Spleen (tissue), 7 donors: ENCODE measurements around the gene KRTAP7-1.

Experiments used
- POLR2AphosphoS5 ChIP-seq, 3 donors: sonication (generic); formaldehyde crosslinking; IDR thresholded peaks; one replicate each; pipeline ENCODE4 v1.5.1; 2017; ENCODE audit warnings: antibody characterized with exemption in 3 of 3
- TF ChIP-seq, protein P1 (sequence below), 11 experiments: fragments of 200-600 bp in 7 of 11; fragments of 450-650 bp in 4 of 11; sonication (generic) in 4 of 11; IDR thresholded peaks in 8 of 11; conservative IDR thresholded peaks in 3 of 11; 1 replicate in 7 of 11; 2 replicates in 4 of 11; pipeline versions ENCODE4 v1.4.0 to v1.8.0; 2016 to 2021; ENCODE audit warnings: antibody characterized with exemption in 11 of 11, inconsistent platforms in 4 of 11, mild to moderate bottlenecking in 1 of 11
- donor health status: DM: no; HTN: no; CAD: no; lungs with moderate emphysema.
- donor health status: DM: no; HTN: no; CAD: no.
- donor health status: DM: no; HTN: no; CAD: no.

DNA sequence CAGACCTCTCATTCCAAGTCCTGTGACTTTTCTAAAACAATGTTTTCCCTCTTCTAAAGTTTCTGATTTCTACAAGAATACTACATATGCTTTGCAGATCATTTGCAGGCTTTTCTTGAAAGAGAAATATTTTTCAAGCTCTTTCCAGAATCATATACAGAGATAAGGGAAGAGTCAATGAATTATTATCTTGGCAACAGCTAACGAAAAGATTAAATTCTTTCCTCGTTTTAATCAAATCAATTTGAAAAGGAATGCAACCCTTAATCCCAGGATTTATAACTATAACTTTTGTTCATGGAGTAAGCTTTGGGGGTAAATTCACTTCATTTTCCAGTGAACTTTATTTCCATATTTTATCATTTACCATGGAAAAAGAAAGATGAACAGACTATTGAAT, 45.0 kb upstream of the KRTAP7-1 start:
- TF ChIP-seq, protein P1, sequence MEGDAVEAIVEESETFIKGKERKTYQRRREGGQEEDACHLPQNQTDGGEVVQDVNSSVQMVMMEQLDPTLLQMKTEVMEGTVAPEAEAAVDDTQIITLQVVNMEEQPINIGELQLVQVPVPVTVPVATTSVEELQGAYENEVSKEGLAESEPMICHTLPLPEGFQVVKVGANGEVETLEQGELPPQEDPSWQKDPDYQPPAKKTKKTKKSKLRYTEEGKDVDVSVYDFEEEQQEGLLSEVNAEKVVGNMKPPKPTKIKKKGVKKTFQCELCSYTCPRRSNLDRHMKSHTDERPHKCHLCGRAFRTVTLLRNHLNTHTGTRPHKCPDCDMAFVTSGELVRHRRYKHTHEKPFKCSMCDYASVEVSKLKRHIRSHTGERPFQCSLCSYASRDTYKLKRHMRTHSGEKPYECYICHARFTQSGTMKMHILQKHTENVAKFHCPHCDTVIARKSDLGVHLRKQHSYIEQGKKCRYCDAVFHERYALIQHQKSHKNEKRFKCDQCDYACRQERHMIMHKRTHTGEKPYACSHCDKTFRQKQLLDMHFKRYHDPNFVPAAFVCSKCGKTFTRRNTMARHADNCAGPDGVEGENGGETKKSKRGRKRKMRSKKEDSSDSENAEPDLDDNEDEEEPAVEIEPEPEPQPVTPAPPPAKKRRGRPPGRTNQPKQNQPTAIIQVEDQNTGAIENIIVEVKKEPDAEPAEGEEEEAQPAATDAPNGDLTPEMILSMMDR (IDR thresholded peaks at IDR 0.05 in 8 of 11, conservative IDR thresholded peaks at IDR 0.05 in 3 of 11): no peak
- no peak for TF ChIP-seq POLR2AphosphoS5 (IDR thresholded peaks at IDR 0.05)
